Thyroid gland (tissue), 4 donors: Measurements from ENCODE around the gene C2orf69.

Experiments used
- CTCF ChIP-seq, 6 experiments: fragments of 200-600 bp in 3 of 6; fragments of 450-650 bp in 3 of 6; sonication (generic) in 3 of 6; IDR thresholded peaks; one replicate each; pipeline ENCODE4 v1.5.1; 2016 to 2019; ENCODE audit warnings: antibody characterized with exemption in 6 of 6, mild to moderate bottlenecking in 2 of 6, inconsistent platforms in 1 of 6, moderate library complexity in 1 of 6
- POLR2A ChIP-seq, 2 donors: fragments of 450-650 bp; IDR thresholded peaks; one replicate each; pipeline ENCODE4 v1.6.1; 2017; ENCODE audit warnings: antibody characterized with exemption in 2 of 2, mild to moderate bottlenecking in 2 of 2, moderate library complexity in 1 of 2

GRCh38 chr2:199973703-199974102, 62.6 kb downstream of the C2orf69 start:
- TF ChIP-seq POLR2A (IDR thresholded peaks at IDR 0.05) (no peak), CTCF (IDR thresholded peaks at IDR 0.05) (peak in 4 of 6 experiments; percentile 6 to 59 (median 48))
